VCaP (cell line): ENCODE data around the gene MAP2K3.

Experiments
- H3K27ac ChIP-seq: fragments of 450-650 bp; 2 replicates; pipeline ENCODE4 v1.5.1; 2017
- CTCF ChIP-seq: fragments of 450-650 bp; conservative IDR thresholded peaks from 2 replicates; pipeline ENCODE4 v1.5.1; 2017; ENCODE audit warnings: mild to moderate bottlenecking, moderate library complexity

The MAP2K3 gene

DNA sequence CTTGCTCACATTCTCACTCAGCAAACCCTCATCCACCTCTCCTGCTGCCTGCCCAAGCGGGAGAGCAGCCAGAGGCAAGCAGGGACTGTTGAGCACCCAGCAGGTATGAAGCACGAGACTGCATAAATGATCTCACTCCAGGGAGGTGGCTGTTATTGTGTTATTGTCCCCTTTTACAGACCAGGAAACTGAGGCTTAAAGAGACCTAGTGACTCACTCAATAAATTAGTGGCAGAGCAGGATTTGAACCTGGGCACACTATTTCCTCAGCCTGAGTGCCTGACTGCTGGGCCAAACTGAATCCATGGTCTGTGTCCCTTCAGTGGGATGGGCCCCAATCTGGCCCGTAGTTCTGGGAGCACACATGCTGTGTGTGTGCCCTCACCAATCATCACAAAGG lies 12.3 kb upstream of the MAP2K3 start:
- TF ChIP-seq CTCF: no peak

DNA sequence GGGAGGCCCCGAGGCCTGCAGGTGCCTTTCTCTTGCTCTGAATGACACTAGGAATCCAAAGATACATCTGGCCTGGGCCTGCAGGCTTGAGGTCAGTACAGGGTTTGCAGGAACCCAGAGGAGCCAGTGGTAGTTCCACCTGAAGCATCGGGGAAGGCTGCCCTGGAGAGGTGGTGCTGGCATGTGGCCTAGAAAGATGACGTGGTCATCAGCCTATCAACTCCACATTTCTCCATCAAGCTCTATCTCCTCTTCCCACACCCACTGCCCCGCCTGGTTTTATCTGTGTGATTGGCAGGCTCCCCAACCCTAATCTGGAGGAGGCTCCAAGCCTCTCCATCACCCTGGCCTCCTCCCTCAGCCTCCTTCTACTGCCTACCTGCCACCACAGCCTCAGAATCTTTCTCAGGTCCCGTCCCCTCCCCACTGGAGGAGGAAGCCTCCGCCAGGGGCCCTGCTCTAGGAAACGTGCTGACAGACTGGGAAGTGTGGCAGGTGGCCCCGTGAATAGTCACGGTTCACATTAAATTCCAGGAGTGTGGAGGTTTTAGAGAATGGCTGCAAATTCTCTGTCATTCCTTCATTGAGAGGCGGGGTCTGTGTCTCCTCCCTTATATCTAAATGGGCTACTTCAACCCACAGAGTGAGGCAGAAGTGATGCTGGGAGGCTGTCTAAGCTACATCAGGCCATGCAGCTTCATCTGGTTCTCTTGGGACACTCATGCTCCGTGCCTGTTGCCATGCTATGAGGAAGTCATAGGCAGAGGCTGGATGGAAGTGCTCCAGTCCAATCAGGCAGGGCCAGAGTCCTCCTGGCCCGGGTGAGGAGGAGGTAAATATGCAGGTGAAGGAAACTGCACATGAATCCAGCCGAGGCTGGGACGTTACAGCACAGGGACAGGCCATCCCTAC lies 11.4 kb upstream of the MAP2K3 start:
- TF ChIP-seq CTCF: no peak
- H3K27ac ChIP-seq: no peak overlapping the region

More for the DNA sequence above, 12.3 kb upstream of the MAP2K3 start:
- no peak overlapping the region for H3K27ac ChIP-seq

DNA sequence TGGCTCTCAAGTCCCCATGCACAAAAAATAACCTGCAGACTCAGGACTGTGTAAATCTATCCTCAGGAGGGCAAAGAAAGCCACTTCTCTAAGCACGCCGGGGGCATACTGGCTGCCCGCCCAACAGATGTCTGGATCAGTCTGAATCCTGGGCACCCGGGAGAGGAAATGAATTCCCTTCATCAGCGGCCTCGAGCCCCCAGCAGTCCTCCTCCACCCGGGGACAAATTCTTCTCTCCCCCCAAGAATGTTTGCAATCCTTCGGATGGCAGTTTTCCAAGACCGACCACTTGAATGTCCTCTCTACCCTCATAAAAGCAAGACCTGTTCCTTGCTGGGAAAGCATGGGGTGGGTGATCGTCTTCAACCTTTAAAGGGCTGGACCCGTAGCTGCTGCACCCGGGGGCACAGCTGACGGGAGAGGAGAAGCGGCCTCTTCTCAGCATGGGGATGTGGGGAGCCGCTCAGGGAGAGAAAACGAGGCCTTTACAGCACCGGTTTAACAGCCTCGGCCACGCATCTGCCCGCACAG lies 9.4 kb upstream of the MAP2K3 start:
- peak overlapping the region; percentile 75; the same call in 1 of the 2 replicates for H3K27ac ChIP-seq
- TF ChIP-seq CTCF: no peak

GRCh38 chr17:21275579-21276263 lies 8.8 kb upstream of the MAP2K3 start:
- peak overlapping the region; percentile 75; the same call in 1 of the 2 replicates for H3K27ac ChIP-seq

GRCh38 chr17:21276264-21276588 lies 8.3 kb upstream of the MAP2K3 start:
- no peak for TF ChIP-seq CTCF
- peak overlapping the region; percentile 75; the same call in 1 of the 2 replicates for H3K27ac ChIP-seq

More at GRCh38 chr17:21275579-21276263, 8.8 kb upstream of the MAP2K3 start:
- no peak for TF ChIP-seq CTCF

- H3K27ac ChIP-seq: no peak overlapping the region
- no peak for TF ChIP-seq CTCF
These were observed 7.2 kb upstream of the MAP2K3 start for GRCh38 chr17:21277332-21277731.
